Stomach (tissue), 9 donors: ENCODE results near the gene RASSF9. TPM values are rescaled to one million over a fixed set of nuclear protein-coding genes. Genes with fewer than 3 reads are reported as not detected.

ENCODE experiments used
- DNase-seq, 2 donors: peaks; one replicate each; pipeline versions ENCODE4 v3.0.0 to v3.0.0-alpha.2; 2013 to 2019
- H3K27ac ChIP-seq, 5 donors: fragments of 200-600 bp in 4 of 5; sonication (generic) in 4 of 5; one replicate each; pipeline ENCODE4 v1.5.1; 2013 to 2019; ENCODE audit warnings: mild to moderate bottlenecking in 1 of 5, moderate library complexity in 1 of 5
- H3K27me3 ChIP-seq, 3 donors: fragments of 200-600 bp; sonication (generic); one replicate each; pipeline ENCODE4 v1.5.1; 2017 to 2019; ENCODE audit warnings: mixed run types in 1 of 3
- H3K36me3 ChIP-seq, 4 donors: fragments of 200-600 bp; sonication (generic); 1 replicate in 3 of 4; 2 replicates in 1 of 4; pipeline ENCODE4 v1.5.1; 2016 to 2019
- H3K4me1 ChIP-seq, 4 donors: fragments of 200-600 bp; sonication (generic); one replicate each; pipeline ENCODE4 v1.5.1; 2016 to 2019
- H3K4me3 ChIP-seq, 4 donors: fragments of 200-600 bp; sonication (generic) in 3 of 4; one replicate each; pipeline ENCODE4 v1.5.1; 2016 to 2019; ENCODE audit warnings: mild to moderate bottlenecking in 1 of 4
- H3K9me3 ChIP-seq, 4 donors: fragments of 200-600 bp; sonication (generic); one replicate each; pipeline ENCODE4 v1.5.1; 2016 to 2019
- CTCF ChIP-seq, 7 experiments: fragments of 450-650 bp in 4 of 7; fragments of 200-600 bp in 3 of 7; sonication (generic) in 3 of 7; IDR thresholded peaks; one replicate each; pipeline ENCODE4 v1.5.1; 2016 to 2019; ENCODE audit warnings: antibody characterized with exemption in 7 of 7, control low read depth in 2 of 7, mild to moderate bottlenecking in 1 of 7
- EP300 ChIP-seq: sonication (generic); formaldehyde crosslinking; IDR thresholded peaks from one replicate; pipeline ENCODE4 v1.6.1; 2017; ENCODE audit warnings: antibody characterized with exemption
- POLR2A ChIP-seq, 4 donors: fragments of 450-650 bp; IDR thresholded peaks; one replicate each; pipeline ENCODE4 v1.6.1; 2016; ENCODE audit warnings: antibody characterized with exemption in 4 of 4, control low read depth in 2 of 4, mild to moderate bottlenecking in 1 of 4, moderate library complexity in 1 of 4
- POLR2AphosphoS5 ChIP-seq, 3 donors: sonication (generic); formaldehyde crosslinking; IDR thresholded peaks; one replicate each; pipeline ENCODE4 v1.6.1; 2016; ENCODE audit warnings: antibody characterized with exemption in 3 of 3
- WGBS, 5 donors: extraction: QIAGEN DNeasy Blood & Tissue Kit in 3 of 5; methylation state at CpG; one replicate each; pipeline versions ENCODE4 v1.1.5 to v1.1.7; 2013 to 2018; 5-methylcytosine and 5-hydroxymethylcytosine counted together
- intact Hi-C: fragments of 100-400 bp; cut with DNase I; formaldehyde crosslinking; loops from one replicate; pipeline ENCODE4 v1.15.1; 2023; ENCODE audit warnings: low total_unique reads
- polyA plus RNA-seq, 3 donors: library from polyadenylated mRNA; stranded (reverse); fragments of 200-250 nt; gene quantifications; one replicate each; pipeline ENCODE4 v1.2.3, GENCODE V29; 2013
- total RNA-seq, 5 donors: library from RNA; depleted of rRNA; stranded (reverse); fragments of >200 nt; gene quantifications; one replicate each; pipeline versions ENCODE4 v1.1.0 to v1.2.3, GENCODE V29; 2014 to 2016
- donor health status: healthy with polysubstance abuse.
- donor health status: Bipolar disorder and iron deficiency.
- donor health status: healthy.

The RASSF9 gene
- total and polyA plus RNA-seq, 8 donors, result under 0.01 to 6.2 (median 0.58) TPM; not detected in 1

- intact Hi-C loops, result no loop called here
- Histone ChIP-seq H3K4me3 (no peak overlapping the region), H3K4me1 (no peaks in the 10 kb centered on the region), H3K9me3 (no peaks in the 10 kb centered on the region), H3K27ac (no peak overlapping the region), H3K27me3 (no peaks in the 10 kb centered on the region), H3K36me3 (no peaks in the 10 kb centered on the region)
- no peak for TF ChIP-seq POLR2A (IDR thresholded peaks at IDR 0.05)
- no peak for TF ChIP-seq EP300
- TF ChIP-seq POLR2AphosphoS5 (IDR thresholded peaks at IDR 0.05), result no peak
- no peak for TF ChIP-seq CTCF (IDR thresholded peaks at IDR 0.05)
- DNase-seq, result no peak
These were observed 22.1 kb downstream of the RASSF9 start for GRCh38 chr12:85814071-85814470.

DNA sequence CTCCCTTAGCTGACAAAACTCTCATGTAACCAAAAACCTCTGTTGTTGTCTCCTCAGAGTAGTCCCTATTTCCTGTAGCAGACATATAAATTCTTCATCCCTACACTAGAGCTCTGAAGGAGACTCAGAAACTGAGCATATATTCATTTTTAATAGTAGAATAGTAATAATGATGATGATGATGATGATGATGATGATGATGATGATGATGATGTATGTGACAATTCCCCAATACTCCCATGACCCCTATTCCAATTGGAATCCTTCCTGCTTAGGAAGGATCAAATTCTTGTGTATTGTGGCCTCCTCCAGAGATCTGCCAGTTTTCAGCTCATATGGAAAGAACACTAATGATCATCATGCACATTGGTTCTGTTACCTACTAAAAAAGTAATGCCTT lies 26.7 kb downstream of the RASSF9 start:
- H3K9me3 ChIP-seq, result no peaks in the 10 kb centered on the region
- no peak for DNase-seq
- no peak overlapping the region for H3K4me3 ChIP-seq
- no peaks in the 10 kb centered on the region for H3K27me3 ChIP-seq
- TF ChIP-seq POLR2A (IDR thresholded peaks at IDR 0.05) (no peak), CTCF (IDR thresholded peaks at IDR 0.05) (no peak), EP300 (no peak), POLR2AphosphoS5 (IDR thresholded peaks at IDR 0.05) (no peak)
- no peaks in the 10 kb centered on the region for H3K4me1 ChIP-seq
- H3K36me3 ChIP-seq, result peaks cover 0 to 5% (median 0%) of the 10 kb centered on the region in 4 donors
- H3K27ac ChIP-seq, result no peak overlapping the region
- intact Hi-C loops, result no loop called here

DNA sequence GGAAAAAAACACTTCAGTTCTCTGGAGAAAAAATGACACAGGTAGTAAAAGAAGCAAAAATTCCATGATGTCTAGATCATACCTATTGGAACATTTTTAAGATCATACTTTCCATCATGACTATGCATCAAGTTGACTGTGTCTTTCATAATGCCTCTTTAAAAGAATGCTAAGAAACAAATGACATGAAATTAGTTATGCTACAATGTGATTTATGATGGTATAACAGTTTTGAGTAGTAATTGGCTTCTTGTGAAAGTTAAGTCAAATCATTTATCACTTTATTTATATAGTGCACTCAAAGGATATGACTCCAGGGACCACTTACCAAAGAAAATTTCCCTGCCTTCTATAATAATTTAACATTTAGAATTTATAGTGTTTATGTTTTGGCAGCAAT lies 28.5 kb downstream of the RASSF9 start:
- no peak for DNase-seq
- H3K4me3 ChIP-seq, result no peak overlapping the region
- no peaks in the 10 kb centered on the region for H3K27me3 ChIP-seq
- H3K9me3 ChIP-seq, result no peaks in the 10 kb centered on the region
- no peaks in the 10 kb centered on the region for H3K4me1 ChIP-seq
- H3K36me3 ChIP-seq, result peaks cover 0 to 5% (median 0%) of the 10 kb centered on the region in 4 donors
- intact Hi-C loops, result no loop called here
- TF ChIP-seq POLR2A (IDR thresholded peaks at IDR 0.05), result no peak
- no peak for TF ChIP-seq EP300
- TF ChIP-seq POLR2AphosphoS5 (IDR thresholded peaks at IDR 0.05), result no peak
- H3K27ac ChIP-seq, result no peak overlapping the region

DNA sequence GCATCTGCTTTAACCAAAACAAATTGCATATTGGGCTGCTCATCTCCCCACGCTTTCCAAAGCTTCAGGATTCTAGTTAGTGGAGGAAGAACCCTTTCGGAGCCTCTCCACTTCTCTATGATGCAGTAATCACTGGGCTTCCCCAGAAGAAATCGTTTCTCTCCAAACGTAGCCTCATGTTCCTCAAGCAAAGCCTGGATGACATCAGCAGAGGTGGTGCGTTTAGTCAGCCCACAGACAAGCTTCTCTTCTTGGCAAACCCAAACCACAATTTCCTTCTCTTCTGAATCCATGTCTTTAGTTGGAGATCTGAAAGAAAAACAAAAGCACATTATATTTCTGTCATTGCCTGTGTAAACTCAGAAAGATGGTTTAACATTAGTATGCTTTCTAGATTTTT lies 30.6 kb downstream of the RASSF9 start:
- intact Hi-C loops, result no loop called here
- Histone ChIP-seq H3K9me3 (no peaks in the 10 kb centered on the region), H3K4me3 (no peak overlapping the region), H3K4me1 (no peaks in the 10 kb centered on the region), H3K36me3 (peaks cover 0 to 5% (median 0%) of the 10 kb centered on the region in 4 donors), H3K27me3 (no peaks in the 10 kb centered on the region), H3K27ac (no peak overlapping the region)
- no peak for TF ChIP-seq POLR2A (IDR thresholded peaks at IDR 0.05)
- no peak for TF ChIP-seq POLR2AphosphoS5 (IDR thresholded peaks at IDR 0.05)
- TF ChIP-seq EP300, result no peak
- TF ChIP-seq CTCF (IDR thresholded peaks at IDR 0.05), result no peak
- 53 to 82% (median 74%) methylated on average over 5 of the region's 5 CpGs for WGBS, 5 donors
- peak in 1 of 2 donors; percentile 20 for DNase-seq

- intact Hi-C loops, result no loop called here
- H3K27ac ChIP-seq, result no peak overlapping the region
- TF ChIP-seq POLR2AphosphoS5 (IDR thresholded peaks at IDR 0.05), result no peak
- TF ChIP-seq POLR2A (IDR thresholded peaks at IDR 0.05), result no peak
- no peak for TF ChIP-seq EP300
- TF ChIP-seq CTCF (IDR thresholded peaks at IDR 0.05), result no peak
- no peaks in the 10 kb centered on the region for H3K27me3 ChIP-seq
- H3K36me3 ChIP-seq, result peaks cover 0 to 5% (median 0%) of the 10 kb centered on the region in 4 donors
- 75 to 87% (median 82%) methylated on average over 3 of the region's 3 CpGs for WGBS, 5 donors
- no peak for DNase-seq
- no peak overlapping the region for H3K4me3 ChIP-seq
- no peaks in the 10 kb centered on the region for H3K9me3 ChIP-seq
- no peaks in the 10 kb centered on the region for H3K4me1 ChIP-seq
These were observed 31.5 kb downstream of the RASSF9 start for GRCh38 chr12:85804663-85805062.
